ENCODE measurements around the gene NRARP.
"Not testable (repeated sequence)": the region's sequence is repeated elsewhere in the genome, so short reads cannot be mapped to it uniquely, and the experiment has no call there.

NRARP gene

GRCh38 chr9:137275588-137276472 lies 26.2 kb downstream of the NRARP start:
- DNase-seq, result no peak

GRCh38 chr9:137275203-137275587 lies 26.9 kb downstream of the NRARP start:
- DNase-seq, result no peak

- DNase-seq, result no peak
Measured at GRCh38 chr9:137273611-137274320, 28.3 kb downstream of the NRARP start.

- no peak for DNase-seq
Measured at GRCh38 chr9:137273095-137273490, 29.0 kb downstream of the NRARP start.

- DNase-seq, result no peak
Measured at GRCh38 chr9:137272241-137273094, 29.6 kb downstream of the NRARP start.

GRCh38 chr9:137271696-137272076 lies 30.4 kb downstream of the NRARP start:
- no peak for DNase-seq

- no peak for DNase-seq
Measured at GRCh38 chr9:137270929-137271695, 31.0 kb downstream of the NRARP start.

GRCh38 chr9:137269231-137269772 lies 32.8 kb downstream of the NRARP start:
- DNase-seq, result no peak

GRCh38 chr9:137268538-137269201 lies 33.4 kb downstream of the NRARP start:
- no peak for DNase-seq

GRCh38 chr9:137267933-137268355 lies 34.1 kb downstream of the NRARP start:
- no peak for DNase-seq

GRCh38 chr9:137266585-137267453 lies 35.3 kb downstream of the NRARP start:
- DNase-seq, result no peak

GRCh38 chr9:137266162-137266527 lies 35.9 kb downstream of the NRARP start:
- no peak for DNase-seq

- no peak for DNase-seq
Measured at GRCh38 chr9:137265496-137266161, 36.4 kb downstream of the NRARP start.

- DNase-seq, result no peak
Measured at GRCh38 chr9:137264067-137264466, 38.0 kb downstream of the NRARP start.

GRCh38 chr9:137263506-137263905 lies 38.6 kb downstream of the NRARP start:
- DNase-seq, result no peak

- no peak for DNase-seq
Measured at GRCh38 chr9:137262909-137263285, 39.2 kb downstream of the NRARP start.

- not testable (repeated sequence) for DNase-seq
Measured at GRCh38 chr9:137262173-137262908, 39.7 kb downstream of the NRARP start.

GRCh38 chr9:137256856-137257255 lies 45.2 kb downstream of the NRARP start:
- DNase-seq, result no peak

GRCh38 chr9:137256362-137256761 lies 45.7 kb downstream of the NRARP start:
- DNase-seq, result no peak
